GM20000 (cell line): Measurements from ENCODE around the gene SLC19A2.

Experiments used
- DNase-seq: peaks from one replicate; pipeline ENCODE4 v3.0.0; 2012; ENCODE audit warnings: low spot score
- TF ChIP-seq, protein P1 (sequence below): IDR thresholded peaks from 2 replicates; pipeline ENCODE4 v1.5.1; 2012; ENCODE audit warnings: mild to moderate bottlenecking, control low read depth; ENCODE audit errors: extremely low read depth, missing control alignments

Gene SLC19A2

DNA sequence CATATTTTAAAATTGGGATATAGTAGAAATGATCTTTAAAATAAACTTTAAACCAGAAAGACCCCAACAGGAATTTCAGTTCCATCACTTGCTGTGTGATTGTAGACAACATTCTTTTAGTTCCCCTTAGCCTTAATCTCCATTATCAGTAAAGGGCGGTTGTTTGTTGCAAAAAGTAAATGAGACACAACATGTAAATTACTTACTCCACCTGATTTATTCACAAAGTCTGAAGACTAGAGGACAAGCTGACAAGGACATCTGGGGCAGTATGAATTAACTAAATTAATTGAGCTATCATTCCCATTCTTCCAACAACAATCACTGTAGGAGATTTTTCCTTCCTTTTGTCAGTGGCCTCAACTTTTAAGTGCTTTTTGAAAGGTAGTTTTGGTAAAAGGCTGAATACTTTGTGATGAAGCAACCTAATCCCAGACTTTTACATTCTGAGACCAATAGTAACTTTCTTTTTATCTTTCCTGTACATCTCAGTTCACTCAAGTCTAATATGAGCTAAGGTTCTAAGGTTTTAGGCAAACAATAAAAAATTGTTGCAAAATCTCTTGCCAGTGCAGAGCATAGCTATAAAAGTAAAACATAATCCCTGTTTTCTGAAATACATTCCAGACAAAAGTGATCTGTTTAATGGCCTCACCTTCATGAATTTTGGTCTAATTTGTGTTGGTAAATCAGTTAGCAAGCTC is 6.2 kb downstream of the SLC19A2 start:
- no peak for DNase-seq
- TF ChIP-seq, protein P1, sequence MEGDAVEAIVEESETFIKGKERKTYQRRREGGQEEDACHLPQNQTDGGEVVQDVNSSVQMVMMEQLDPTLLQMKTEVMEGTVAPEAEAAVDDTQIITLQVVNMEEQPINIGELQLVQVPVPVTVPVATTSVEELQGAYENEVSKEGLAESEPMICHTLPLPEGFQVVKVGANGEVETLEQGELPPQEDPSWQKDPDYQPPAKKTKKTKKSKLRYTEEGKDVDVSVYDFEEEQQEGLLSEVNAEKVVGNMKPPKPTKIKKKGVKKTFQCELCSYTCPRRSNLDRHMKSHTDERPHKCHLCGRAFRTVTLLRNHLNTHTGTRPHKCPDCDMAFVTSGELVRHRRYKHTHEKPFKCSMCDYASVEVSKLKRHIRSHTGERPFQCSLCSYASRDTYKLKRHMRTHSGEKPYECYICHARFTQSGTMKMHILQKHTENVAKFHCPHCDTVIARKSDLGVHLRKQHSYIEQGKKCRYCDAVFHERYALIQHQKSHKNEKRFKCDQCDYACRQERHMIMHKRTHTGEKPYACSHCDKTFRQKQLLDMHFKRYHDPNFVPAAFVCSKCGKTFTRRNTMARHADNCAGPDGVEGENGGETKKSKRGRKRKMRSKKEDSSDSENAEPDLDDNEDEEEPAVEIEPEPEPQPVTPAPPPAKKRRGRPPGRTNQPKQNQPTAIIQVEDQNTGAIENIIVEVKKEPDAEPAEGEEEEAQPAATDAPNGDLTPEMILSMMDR = no peak

DNA sequence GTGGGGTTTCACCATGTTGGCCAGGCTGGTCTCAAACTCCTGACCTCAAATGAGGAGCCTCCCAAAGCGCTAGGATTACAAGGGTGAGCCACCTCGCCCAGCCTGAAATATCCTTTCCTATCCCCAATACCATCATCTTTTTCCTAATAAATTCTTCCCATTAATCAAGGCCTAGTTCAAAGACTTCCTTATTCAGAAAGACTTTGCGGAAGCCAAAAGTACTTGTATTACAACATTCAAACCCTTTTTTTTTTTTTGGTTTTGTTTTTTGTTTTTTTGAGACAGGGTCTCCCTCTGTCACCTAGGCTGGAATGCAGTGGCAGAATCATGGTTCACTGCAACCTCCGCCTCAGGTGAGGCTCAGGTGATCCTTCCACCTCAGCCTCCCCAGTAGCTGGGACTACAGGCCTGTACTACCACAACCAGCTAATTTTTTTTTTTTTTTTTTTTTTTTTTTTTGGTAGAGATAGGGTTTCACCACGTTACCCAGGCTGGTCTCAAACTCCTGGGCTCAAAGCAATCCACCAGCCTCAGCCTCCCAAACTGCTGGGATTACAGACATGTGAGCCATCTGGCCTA is 7.6 kb downstream of the SLC19A2 start:
- no peak for DNase-seq
- TF ChIP-seq, protein P1 = no peak

DNA sequence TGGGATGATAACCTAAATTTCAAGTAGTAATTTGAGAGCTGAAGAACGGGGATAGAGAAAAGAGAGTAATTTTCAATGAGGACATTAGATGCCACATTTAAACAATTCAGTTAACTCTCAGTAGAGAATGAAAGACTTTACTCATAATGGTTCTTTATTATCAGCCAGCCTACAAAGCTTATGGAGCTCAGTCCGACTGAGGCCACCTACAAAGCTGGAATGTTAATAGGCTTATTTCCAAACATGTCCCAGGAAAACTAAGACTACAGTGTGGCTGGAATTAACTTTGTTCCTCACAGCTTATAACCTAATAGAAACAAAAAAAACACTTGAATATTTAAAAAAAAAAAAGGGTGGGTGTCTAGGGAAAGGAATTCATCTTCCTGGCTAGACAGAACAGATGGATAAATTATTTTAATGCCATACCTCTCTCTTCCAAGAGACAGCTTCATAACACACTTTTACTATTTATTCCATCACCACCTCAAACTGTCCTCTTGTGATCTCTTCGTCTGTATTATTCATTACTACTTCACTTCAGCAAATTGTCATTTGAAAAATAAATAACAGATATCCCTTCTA is 9.8 kb downstream of the SLC19A2 start:
- TF ChIP-seq, protein P1 = no peak
- no peak for DNase-seq

DNA sequence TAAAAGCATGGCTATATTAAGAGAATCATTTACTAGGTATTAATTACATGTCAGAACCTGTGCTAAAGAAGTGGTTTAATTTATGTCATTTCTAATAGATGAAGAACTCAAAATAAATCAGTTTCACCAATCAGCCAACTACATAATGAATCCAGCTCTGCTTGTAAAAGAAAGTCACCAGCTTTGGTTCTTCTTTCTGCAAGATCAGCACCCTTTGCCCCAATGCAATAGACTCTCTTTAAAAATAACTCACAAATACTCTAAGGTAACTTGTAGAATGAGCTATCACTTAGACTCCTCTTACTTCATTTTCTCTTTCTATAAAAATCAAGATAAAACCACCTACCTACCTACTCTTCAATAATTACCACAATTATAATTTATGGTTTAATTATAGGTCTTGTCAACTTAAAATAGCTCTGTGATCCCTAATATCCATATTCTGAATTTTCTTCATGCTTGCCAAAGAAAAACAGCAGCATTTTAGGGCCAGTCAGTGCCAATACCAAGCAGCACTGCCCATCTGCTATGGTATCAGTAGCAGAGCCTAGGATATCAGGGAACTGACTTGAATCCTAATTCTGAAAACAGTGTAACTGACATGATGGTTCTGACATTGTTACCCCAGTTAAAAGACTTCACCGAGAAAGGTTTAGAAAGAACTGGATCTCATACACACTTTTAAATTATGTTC is 11.3 kb downstream of the SLC19A2 start:
- DNase-seq = no peak
- TF ChIP-seq, protein P1 = no peak

DNA sequence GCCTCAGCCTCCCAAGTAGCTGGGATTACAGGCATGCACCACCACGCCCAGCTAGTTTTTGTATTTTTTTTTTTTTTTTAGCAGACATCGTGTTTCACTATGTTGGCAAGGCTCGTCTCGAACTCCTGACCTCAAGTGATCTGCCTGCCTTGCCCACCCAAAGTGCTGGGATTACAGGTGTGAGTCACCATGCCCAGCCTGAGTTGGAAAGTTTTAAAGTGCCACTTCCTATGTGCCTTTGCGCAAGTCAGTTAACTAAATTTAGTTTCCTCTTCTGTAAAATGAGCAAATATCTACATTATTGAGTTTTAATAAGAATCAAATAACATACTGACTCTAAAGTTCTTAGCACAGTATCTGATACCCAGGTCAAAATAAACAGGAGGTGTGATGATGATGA is 12.4 kb downstream of the SLC19A2 start:
- DNase-seq = no peak
- TF ChIP-seq, protein P1 = no peak

DNA sequence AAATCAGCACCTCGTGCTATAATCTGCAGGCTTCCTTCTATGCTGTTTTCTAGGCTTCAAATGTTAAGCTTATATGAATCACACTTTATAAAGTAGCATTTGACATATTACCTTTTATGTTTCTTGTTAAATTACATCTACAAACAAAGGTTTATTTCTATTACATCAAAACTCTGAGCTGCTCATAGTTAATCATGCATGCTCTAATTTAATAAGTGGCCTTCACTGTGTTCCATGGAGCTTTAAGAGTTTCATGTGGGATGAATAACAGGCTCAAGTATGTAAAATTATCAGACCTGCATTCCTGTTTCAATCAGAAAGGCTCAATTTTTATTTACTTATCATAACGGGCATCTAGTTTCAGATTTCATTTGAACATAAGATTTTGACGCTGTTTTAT is 13.0 kb downstream of the SLC19A2 start:
- no peak for DNase-seq
- TF ChIP-seq, protein P1 = no peak

DNA sequence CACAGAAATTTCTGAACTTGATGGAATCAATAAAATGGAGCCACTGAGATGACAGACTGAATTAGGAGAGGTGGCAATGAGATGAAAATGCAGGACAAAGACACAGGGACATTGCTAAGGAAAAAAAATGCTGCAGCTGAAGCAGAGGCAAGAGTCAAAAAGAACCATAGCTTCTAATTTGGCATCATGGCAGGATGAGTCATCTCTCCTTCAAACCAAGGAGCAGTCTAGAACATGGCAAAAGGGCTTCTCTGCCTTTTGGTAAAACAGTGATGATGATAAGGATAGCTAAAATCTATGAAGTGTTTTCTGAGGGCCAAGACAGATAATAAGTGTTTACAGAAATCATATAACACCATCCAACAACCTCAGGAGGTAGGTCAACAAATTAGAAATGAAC is 16.8 kb downstream of the SLC19A2 start:
- no peak for DNase-seq
- TF ChIP-seq, protein P1 = no peak
